ENCODE results near the gene DNAH14.
"Not testable (repeated sequence)": the region's sequence is repeated elsewhere in the genome, so short reads cannot be mapped to it uniquely, and the experiment has no call there.

Gene DNAH14

DNA sequence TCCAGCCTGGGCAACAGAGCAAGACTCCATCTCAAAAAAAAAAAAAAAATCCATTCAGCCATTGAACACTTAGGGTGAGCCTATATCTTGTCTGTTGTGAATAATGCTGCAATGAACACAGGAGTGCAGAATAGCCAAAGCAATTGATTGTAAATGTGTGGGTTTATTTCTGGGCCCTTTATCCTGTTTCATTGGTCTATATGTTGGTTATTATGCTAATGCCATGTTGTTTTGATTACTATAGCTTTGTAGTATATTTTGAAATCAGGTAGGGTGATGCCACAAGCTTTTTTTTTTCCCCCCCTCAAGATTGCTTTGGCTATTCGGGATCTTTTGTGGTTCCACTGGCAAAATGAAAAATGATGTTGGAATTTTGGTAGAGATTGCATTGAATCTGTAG is 330.8 kb downstream of the DNAH14 start:
- no peak for DNase-seq

DNA sequence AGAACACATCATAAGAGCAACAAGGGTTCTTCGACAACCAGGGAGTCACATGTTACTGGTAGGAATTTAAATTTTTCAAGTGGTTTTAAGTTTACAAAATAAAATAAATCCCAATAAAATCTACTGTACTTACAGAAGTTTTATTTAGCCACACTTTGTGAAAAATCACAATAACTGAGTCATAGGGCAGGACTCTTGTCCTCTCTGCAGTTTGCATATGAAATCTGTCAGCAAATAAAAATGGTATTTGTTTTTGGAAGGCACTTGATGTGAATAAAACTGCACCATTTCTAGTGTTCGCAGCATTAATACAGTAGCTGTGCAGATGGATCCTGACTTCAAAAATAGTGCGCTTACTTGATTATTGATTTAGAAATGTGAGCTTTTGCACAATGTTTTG is 348.0 kb downstream of the DNAH14 start:
- no peak for DNase-seq

DNA sequence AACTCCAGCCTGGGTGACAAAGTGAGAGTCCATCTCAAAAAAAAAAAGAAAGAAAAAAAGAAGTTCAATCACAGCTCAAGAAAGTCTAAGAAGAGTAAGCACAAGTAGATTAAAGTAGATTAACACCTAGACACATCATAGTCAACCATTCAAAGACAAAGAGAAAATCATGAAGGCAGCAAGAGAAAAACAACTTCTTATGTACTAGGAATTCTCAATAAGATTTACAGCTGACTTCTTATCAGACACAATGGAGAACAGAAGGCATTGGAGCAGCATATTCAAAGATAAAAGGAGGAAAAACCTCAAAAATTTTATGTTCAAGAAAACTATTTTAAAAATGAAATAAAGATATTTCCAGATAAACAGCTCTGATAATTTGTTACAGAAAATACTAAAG is 351.1 kb downstream of the DNAH14 start:
- DNase-seq: no peak

DNA sequence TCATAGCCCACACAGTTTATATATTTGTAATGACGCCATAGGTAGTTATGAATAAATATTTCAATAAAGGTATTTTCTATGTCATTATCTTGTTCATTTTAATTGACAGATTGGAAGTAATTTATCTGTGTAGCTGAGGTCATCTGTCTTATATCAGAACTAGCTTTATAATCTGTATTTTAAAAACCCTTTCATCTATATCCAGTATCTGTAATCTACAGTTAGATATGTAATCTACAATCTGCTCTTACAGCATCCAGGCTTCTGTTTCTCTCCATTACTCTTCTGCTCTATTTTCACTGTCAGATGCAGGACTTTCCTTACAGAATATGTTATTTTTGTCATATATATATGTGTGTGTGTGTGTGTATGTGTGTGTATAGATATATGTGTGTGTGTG is 360.8 kb downstream of the DNAH14 start:
- no peak for DNase-seq

DNA sequence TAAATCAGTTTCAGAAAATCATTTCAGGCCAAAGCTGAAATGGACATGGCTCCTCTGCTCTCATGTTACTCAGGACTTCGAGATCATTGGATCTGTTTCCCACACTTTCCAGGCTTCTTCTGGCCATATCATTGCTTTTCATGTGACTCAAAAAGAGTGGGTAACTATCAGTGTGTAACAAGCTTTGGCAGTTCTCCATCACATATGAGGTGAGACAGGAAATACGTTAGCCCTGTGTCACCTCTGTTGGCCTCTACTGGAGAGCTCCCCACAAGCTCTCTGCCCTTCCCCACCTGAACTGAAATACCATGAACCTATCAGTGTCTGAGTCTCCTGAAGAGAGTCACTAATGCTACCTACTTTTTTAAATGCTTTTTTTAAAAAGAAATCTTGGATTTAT is 370.1 kb downstream of the DNAH14 start:
- no peak for DNase-seq

DNA sequence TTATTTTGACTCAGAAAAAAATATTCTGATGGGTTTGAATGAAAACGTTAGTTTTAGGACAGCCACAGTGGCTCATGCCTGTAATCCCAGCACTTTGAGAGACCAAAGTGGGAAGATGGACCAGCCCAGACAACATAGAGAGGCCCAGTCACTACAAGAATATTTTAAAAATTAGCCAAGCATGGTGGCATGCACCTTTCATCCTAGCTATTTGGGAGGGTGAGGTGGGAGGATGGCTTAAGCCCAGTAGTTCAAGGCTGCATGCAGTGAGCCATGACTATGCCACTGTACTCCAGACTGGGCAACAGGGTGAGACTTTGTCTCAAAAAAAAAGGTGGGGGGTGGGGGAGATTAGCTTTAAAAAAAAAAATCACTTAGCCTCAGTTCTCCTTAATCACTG is 370.9 kb downstream of the DNAH14 start:
- no peak for DNase-seq

DNA sequence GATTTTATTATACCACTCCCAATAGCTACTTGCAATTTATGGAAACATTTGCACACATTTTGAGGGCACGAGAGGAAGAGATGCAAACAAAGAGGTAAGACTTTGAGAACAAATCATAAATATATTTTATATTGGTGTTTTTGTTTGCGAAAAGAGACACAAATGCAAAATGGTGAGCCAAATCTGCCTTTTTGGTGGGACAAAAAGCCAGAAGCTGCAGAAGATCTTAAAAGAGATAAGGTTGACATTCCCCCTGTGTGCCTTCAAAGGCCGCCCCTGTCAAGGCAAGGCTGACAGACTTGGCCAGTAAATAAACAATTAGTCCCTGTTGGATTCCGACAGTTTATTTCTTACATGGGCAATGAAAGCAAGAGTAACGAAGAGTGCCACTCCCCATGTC is 375.5 kb downstream of the DNAH14 start:
- DNase-seq: no peak

DNA sequence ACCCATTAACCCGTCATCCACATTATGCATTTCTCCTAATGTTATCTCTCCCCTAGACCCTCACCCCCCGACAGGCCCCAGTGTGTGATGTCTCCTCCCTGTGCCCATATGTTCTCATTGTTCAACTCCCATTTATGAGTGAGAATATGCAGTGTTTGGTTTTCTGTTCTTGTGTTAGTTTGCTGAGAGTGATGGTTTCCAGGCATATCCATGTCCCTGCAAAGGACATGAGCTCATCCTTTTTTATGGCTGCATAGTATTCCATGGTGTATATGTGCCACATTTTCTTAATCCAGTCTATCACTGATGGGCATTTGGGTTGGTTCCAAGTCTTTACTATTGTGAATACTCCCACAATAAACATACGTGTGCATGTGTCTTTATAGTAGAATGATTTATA is 381.1 kb downstream of the DNAH14 start:
- DNase-seq: not testable (repeated sequence)

DNA sequence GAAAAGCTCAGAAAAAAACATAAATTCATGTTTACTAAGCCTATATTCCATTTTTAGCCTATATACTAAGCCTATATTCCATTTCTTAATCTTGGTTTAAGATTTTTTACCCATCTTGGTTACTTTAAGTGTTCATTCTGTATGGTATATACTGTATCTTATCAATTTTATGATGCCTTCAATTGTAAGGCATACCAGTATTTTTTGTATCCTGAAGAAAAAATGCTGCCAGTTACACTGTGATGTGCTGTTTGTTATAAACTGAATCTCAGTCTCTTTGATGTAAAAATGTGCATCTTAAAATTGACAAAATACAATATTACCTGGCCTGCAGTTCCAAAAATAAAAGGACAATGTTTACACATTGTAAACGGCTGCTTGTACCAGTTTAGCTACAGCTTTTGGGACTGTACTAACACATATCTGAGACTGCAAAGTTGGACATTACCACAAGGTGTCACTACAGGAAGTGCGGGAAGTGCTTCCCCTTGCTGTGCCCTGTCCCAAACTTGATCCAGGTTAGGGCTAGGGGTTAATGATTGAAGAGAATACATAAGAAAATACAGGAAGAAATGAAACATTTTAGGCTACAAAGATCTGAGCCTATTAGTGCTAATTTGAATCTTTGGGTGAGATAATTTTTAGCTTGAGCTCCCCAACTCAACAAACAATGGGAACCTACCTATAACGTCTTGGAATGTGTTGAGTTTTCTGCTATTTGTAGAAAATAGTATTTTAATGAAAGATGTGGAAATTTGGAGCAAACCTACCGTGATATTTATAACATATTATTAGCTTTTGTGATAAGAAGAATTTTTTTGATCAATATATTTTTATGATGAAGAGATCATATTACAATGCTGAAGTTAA is 389.5 kb downstream of the DNAH14 start:
- DNase-seq: no peak

DNA sequence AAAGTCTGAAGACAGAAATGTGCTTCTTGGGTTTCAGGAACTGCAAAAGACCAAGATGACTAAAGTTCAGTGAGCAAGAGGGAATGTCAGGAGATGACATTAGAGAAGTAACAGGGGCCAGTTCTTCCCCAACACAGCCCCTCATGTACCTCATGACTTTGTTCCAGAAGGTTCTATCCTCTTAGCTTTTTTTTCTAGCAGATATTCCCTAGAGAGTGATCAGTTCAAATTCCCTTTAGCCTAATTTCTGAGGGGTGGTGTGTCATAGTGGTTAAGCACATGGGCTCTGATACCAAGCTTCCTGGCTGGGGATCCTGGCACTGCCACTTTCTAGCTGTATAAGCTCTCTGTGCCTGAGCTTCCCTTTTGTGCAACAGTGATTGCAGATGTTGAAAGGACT is 390.4 kb downstream of the DNAH14 start:
- no peak for DNase-seq

DNA sequence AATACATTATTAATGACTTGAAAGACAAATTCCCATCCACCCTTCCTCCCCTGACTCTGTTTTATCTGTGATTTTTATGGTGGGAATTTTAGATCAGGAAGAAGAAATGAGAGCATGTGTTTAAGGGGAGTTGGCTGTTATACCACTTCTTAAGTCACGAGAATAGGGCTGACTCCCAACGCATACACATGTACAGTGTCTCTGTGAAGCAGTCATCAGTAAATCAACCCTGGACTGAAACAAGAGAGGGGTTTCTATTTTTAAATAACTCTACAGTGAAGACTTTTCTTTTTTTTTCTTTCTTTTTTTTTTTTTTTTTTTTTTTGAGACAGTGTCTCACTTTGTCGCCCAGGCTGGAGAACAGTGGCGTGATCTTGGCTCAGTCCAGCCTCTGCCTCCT is 392.3 kb downstream of the DNAH14 start:
- DNase-seq: no peak

DNA sequence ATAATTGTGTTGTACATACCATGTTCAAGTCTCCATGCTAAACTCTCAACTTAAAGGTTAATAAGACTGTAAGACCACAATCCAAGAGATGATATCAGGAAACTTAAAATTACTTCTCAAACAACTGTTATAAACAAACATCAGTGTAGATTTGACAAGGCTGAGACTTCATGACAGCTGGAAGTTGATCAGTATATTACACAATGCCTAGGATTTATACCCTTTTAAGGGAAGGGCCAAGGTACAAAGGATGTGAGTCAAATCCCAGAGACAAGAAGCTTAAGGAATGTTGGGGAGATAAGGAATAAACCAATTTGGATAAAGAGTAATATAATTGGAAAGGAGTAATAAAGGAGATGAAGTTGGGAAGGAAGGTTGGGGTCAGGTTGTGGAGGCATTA is 399.6 kb downstream of the DNAH14 start:
- no peak for DNase-seq

DNA sequence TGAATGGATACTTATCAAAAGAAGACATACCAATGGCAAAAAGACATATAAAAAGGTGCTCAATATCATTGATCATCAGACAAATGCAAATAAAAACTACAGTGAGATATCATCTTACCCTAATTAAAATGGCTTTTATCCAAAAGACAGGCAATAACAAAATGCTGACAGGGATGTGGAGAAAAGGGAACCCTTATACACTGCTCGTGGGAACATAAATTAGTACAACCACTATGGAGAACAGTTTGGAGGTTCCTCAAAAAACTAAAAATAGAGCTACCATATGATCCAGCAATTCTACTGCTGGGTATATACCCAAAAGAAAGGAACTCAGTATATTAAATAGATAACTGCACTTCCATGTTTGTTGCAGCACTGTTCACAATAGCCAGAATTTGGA is 400.5 kb downstream of the DNAH14 start:
- DNase-seq: not testable (repeated sequence)

DNA sequence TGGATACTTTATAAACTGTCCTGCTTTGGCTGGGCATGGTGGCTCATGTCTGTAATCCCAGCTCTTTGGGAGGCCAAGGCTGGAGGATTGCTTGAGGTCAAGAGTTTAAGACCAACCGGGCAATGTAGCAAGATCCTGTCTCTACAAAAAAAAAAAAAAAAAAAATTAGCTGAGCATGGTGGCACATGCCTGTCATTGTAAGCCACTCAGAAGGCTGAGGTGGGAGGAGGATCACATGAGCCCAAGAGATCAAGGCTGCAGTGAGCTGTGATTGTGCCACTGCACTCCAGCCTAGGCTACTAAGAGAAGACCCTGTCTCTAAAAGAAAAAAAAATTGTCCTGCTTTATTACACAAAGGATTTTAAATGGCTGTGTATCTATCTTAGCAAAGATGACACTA is 403.2 kb downstream of the DNAH14 start:
- no peak for DNase-seq

DNA sequence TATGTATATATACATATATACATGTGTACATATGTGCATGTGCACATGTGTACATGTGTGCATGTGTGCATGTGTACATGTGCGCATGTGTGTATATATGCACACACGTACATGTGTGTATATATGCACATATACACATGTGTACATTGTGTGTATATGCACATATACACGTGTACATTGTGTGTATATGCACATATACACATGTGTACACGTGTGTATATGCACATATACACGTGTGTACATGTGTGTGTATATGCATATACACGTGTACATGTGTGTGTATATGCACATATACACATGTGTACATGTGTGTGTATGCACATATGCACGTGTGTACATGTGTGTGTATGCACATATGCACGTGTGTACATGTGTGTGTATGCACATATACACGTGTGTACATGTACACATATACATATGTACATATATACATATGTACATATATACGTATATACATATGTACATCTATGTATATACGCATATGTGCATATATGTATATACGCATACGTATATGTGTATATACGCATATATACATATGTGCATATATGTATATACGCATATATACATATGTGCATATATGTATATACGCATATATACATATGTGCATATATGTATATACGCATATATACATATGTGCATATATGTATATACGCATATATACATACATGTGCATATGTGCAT is 405.8 kb downstream of the DNAH14 start:
- DNase-seq: not testable (repeated sequence)

DNA sequence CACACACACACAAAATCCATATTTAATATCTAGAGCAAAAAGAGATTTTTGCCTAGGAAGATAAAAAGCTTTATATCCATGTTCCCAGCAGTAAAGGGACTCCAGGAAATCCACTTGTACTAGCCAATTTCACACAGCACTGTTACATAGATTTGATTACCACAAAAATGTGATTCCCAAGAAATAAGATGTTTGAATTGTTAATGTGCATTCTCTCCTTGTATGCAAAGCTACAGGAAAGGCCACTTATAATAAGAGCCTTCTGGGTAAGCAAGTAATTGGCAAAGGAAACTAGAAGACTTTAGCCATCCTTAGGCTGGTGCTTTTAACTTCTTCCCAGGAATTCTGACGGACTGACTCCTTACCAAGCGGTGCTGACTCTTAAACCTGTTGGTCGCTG is 409.1 kb downstream of the DNAH14 start:
- no peak for DNase-seq

DNA sequence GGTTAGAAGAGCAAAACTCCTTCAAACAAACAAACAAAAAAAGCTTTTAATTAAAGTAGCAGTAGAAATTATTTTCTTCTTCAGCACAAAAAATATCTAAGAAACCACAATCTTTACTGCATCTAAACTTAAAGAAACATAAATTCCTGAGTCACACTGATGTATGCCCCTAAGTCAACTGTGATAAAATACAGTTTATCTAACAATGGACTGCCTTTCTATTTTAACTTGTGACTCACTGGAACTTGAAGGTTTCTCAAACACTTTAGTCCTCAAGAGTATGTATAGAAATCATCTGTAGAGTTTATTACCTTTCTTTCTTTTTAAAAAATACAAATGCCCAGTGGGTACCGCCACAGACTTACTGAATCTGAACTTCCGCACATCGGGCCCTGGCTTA is 412.2 kb downstream of the DNAH14 start:
- no peak for DNase-seq

DNA sequence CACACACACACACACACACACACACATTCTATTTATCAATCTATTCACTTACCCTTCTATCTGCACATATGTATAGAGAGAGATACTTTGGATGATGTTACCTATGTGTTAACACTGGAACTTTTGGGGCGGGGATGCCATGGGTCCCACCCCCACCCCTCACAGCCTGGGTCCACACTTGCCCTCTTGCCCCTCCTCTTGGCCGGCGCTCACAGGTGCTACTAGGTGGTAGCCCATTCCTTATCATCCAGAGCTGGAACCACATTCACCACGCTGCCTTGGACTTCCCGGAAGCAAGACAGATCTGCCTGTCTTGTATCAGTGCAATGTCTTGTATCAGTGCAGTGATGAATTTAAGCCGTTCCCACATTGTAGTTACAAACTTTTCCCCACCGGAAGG is 413.2 kb downstream of the DNAH14 start:
- DNase-seq: no peak

DNA sequence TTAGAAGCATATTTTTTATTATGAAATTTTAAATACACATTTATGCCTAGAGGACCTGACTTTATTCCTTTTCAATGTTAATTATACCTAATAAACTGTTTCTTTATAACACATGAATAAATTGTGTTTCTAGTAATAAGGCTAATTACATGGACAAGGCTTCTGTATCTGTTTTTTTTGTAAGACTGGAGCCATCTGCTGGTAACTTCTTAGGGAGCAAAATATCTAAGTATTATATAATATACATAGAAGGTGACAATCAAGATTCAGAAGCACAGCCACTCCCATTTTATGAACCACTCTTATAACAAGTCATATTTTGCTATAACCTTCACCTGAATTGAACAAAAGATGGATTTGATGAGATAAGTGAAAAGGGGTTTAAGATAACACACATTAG is 414.1 kb downstream of the DNAH14 start:
- DNase-seq: no peak

DNA sequence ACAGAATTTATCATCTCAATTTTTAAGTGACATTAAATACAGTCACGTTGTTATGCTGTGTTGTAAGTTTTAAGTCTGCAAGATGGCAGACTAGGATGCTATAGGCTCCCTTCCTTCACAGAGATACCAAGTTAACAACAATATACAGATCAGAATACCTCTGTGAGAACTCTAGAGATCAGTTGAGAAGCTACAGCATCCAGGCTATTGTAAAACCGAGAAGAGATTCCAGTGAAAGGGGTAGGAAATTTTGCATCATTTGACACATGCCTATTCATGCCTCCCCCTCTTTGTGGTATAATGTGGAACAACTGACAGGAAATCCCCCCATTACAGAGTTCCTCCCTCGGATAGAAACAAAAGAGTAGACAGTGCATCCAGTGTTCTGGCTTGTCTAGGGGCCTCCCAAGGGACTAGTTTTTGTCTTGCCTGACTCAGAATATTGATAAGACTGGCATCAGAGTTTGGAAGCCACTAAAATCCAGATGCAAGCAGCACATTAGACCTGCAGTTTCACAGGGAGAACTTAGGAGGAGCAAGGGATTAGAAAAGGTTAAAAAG is 417.7 kb downstream of the DNAH14 start:
- DNase-seq: no peak

DNA sequence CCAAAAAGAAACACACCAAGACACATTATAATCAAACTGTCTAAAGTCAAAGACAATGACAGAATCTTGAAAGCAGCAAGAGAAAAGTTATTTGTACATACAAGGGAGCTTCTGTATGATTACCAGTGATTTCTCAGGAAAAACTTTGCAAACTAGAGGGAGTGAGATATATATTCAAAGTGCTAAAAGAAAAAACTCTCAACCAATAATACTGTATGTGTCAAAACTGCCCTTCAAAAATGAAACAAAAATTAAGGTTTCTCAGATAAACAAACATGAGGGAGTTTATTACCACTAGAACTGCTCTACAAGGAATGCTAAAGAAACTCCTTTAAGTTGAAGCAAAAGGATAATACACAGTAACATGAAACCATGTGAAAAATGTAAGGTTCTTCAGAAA is 418.9 kb downstream of the DNAH14 start:
- no peak for DNase-seq

DNA sequence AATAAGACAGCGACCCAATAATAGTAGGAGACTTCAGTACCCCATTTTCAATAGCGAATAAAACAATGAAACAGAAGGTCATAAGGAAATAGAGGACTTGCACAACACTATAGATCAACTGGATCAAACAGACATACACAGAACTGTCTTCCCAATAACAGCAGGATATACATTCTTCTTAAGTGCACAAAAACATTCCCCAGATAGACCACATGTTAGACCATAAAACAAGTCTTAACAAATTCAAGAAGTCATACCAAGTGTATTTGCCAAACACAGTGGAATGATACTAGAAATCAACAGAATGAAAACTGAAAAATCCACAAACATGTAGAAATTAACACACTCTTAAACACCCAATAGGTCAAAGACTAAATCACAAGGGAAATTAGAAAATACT is 420.4 kb downstream of the DNAH14 start:
- no peak for DNase-seq

DNA sequence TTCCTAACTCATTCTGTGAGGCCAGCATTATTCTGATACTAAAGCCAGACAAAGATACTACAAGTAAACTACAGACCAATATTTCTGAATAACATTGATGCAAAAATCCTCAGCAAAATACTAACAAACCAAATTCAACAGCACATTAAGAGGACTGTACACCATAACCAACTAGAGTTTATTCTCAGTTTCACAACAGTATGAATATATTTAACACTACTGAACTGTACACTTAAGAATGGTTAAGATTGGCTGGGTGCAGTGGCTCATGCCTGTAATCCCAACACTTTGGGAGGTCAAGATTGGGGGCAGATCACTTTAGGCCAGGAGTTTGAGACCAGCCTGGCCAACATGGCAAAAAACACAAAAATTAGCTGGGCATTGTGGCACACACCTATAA is 421.4 kb downstream of the DNAH14 start:
- no peak for DNase-seq

DNA sequence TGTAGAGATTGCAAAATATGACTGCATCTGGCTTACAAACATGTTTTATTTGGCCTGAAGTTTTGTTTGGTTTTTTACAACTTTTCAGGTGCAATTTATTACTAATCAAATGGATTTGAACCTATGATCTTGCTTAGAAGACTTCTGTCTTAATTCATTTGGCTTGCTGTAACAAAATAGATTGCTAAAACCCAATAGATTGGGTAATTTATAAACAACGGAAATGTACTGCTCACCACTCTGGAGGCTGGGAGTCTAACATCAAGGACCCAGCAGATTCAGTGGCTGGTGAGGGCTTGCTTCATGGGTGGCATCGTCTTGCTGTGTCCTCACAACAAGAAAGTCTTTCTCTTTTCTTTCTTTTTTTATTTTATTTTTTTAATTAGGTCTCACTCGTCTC is 425.4 kb downstream of the DNAH14 start:
- no peak for DNase-seq

Measured in activated CD4-positive, alpha-beta T cell treated with anti-CD3 and anti-CD28 coated beads, Interleukin-2, amount 50 U/mL, for 4 hours (primary cell).